HCEC 1CT (cell line): ENCODE results near the gene CYP46A1.
"Not testable (repeated sequence)": the region's sequence is repeated elsewhere in the genome, so short reads cannot be mapped to it uniquely, and the experiment has no call there.

ENCODE experiments used
- DNase-seq: peaks from one replicate; pipeline ENCODE4 v3.0.0-alpha.2; 2017

CYP46A1 gene

GRCh38 chr14:99683619-99684409, at the start of gene CYP46A1:
TSS of gene CYP46A1 (plus strand) at chr14:99684298. CDS start at chr14:99684418, 120 bp downstream.
- peak; percentile 99 for DNase-seq

GRCh38 chr14:99634443-99634842, 49.7 kb upstream of the CYP46A1 start:
- DNase-seq: no peak

GRCh38 chr14:99635116-99635515, 49.0 kb upstream of the CYP46A1 start:
- DNase-seq: no peak

- no peak for DNase-seq
Measured at GRCh38 chr14:99636487-99636886, 47.6 kb upstream of the CYP46A1 start.

- DNase-seq: no peak
Measured at GRCh38 chr14:99637624-99638023, 46.5 kb upstream of the CYP46A1 start.

GRCh38 chr14:99642771-99643170, 41.3 kb upstream of the CYP46A1 start:
- not testable (repeated sequence) for DNase-seq

- DNase-seq: no peak
Measured at GRCh38 chr14:99643343-99643742, 40.8 kb upstream of the CYP46A1 start.

GRCh38 chr14:99644035-99644587, 40.0 kb upstream of the CYP46A1 start:
- no peak for DNase-seq

- DNase-seq: no peak
Measured at GRCh38 chr14:99644723-99645544, 39.2 kb upstream of the CYP46A1 start, which contains the start of gene HHIPL1. TSS of gene HHIPL1 (plus strand) at chr14:99645129. CDS start at chr14:99645208, 79 bp downstream.

GRCh38 chr14:99645545-99646505, 38.3 kb upstream of the CYP46A1 start:
- DNase-seq: no peak

GRCh38 chr14:99647411-99647810, 36.7 kb upstream of the CYP46A1 start:
- DNase-seq: no peak

GRCh38 chr14:99648027-99648784, 35.9 kb upstream of the CYP46A1 start:
- no peak for DNase-seq

- DNase-seq: peak; percentile 46
Measured at GRCh38 chr14:99649219-99649618, 34.9 kb upstream of the CYP46A1 start.

- no peak for DNase-seq
Measured at GRCh38 chr14:99649643-99650042, 34.5 kb upstream of the CYP46A1 start.

- DNase-seq: no peak
Measured at GRCh38 chr14:99650189-99650588, 33.9 kb upstream of the CYP46A1 start.

GRCh38 chr14:99651953-99652746, 31.9 kb upstream of the CYP46A1 start:
- DNase-seq: no peak

GRCh38 chr14:99654235-99654985, 29.7 kb upstream of the CYP46A1 start:
- peak; percentile 57 for DNase-seq

- DNase-seq: peak; percentile 7
Measured at GRCh38 chr14:99655521-99655920, 28.6 kb upstream of the CYP46A1 start.

GRCh38 chr14:99656171-99656570, 27.9 kb upstream of the CYP46A1 start:
- no peak for DNase-seq

- no peak for DNase-seq
Measured at GRCh38 chr14:99657645-99658155, 26.4 kb upstream of the CYP46A1 start.
